GM12891 (cell line): ENCODE measurements around the gene SH2D7.
"Not testable (repeated sequence)": the region's sequence is repeated elsewhere in the genome, so short reads cannot be mapped to it uniquely, and the experiment has no call there.

Experiments
- PAX5 ChIP-seq: IDR thresholded peaks from 2 replicates; pipeline ENCODE4 v1.6.1; 2011; ENCODE audit warnings: low read length, moderate library complexity, mild to moderate bottlenecking; ENCODE audit not compliant: insufficient read depth, severe bottlenecking
- POLR2A ChIP-seq: IDR thresholded peaks from 2 replicates; pipeline ENCODE4 v1.6.1; 2011; ENCODE audit warnings: low read depth, low read length, control low read depth
- POLR2AphosphoS5 ChIP-seq: IDR thresholded peaks from 2 replicates; pipeline ENCODE4 v1.6.1; 2011; ENCODE audit warnings: low read depth, low read length, control low read depth
- POU2F2 ChIP-seq: IDR thresholded peaks from 2 replicates; pipeline ENCODE4 v1.6.1; 2011; ENCODE audit warnings: low read depth, mild to moderate bottlenecking, control low read depth, low read length, moderate library complexity
- TAF1 ChIP-seq: IDR thresholded peaks from 2 replicates; pipeline ENCODE4 v1.6.1; 2011; ENCODE audit warnings: low read depth, low read length, control low read depth

DNA sequence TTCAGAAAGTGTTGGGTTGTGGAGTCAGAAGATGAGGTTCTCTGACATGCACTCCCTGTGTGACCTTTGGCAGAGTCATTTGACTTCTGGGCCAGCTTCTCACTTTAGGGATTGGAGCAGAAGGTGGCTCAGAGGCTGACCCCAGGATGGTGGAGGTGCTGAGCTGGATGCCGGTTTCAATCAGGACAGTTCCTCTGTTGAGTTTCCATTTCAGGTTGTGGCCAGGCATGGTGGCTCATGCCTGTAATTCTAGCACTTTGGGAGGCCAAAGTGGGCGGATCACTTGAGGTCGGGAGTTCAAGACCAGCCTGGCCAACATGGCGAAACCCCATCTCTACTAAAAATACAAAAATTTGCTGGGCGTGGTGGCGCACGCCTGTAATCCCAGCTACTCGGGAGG is 58.7 kb downstream of the SH2D7 start:
- not testable (repeated sequence) for TF ChIP-seq POLR2A, PAX5, POLR2AphosphoS5, TAF1, POU2F2
